ENCODE data around the gene MESP1. TPM values are rescaled to one million over a fixed set of nuclear protein-coding genes. Genes with fewer than 3 reads are reported as not detected.
"Not testable (repeated sequence)": the region's sequence is repeated elsewhere in the genome, so short reads cannot be mapped to it uniquely, and the experiment has no call there.

Gene MESP1
- total and polyA plus RNA-seq, 3 donors from 2014 or later: 2.5 to 6.0 (median 5.7) TPM

DNA sequence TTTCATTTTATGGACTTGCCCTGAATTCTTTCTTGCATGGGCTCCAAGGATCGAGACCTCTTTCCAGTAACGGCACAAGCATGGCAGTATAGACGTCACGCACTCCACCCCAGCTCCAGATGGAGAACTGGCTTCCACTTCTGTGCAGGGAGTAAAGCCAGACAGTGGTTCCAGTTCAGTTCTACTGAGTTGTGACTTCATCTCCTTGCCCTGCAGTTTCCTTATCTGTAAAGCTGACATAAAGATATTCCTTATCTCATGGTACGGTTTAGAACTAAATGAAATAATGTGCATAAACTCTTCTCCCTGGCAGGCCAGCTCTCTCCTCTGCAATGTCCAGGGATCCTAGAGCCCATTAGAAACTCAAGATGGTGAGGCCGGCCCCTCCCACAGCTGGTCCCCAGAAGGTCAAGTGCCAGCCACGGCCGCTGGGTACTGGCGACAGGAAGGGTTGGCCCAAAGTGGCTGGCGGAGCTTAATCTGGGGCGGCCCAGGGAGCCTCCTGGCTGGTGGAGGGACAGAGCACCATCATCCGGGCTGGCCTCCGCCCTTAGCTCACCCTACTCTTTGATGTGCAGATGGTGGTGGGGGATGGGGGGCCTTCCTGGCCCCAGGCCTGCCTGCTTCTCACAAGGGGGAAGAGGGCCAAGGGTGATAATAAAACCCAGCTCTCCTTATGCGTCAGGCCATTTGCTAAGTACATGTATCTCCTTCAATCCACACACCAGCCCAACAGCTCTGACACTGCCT, 32.2 kb upstream of the MESP1 start:
- no peak for TF ChIP-seq POLR2A (IDR thresholded peaks at IDR 0.05)
- TF ChIP-seq, protein P1, sequence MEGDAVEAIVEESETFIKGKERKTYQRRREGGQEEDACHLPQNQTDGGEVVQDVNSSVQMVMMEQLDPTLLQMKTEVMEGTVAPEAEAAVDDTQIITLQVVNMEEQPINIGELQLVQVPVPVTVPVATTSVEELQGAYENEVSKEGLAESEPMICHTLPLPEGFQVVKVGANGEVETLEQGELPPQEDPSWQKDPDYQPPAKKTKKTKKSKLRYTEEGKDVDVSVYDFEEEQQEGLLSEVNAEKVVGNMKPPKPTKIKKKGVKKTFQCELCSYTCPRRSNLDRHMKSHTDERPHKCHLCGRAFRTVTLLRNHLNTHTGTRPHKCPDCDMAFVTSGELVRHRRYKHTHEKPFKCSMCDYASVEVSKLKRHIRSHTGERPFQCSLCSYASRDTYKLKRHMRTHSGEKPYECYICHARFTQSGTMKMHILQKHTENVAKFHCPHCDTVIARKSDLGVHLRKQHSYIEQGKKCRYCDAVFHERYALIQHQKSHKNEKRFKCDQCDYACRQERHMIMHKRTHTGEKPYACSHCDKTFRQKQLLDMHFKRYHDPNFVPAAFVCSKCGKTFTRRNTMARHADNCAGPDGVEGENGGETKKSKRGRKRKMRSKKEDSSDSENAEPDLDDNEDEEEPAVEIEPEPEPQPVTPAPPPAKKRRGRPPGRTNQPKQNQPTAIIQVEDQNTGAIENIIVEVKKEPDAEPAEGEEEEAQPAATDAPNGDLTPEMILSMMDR (IDR thresholded peaks at IDR 0.05): no peak
- DNase-seq: no peak
- no peaks in the 10 kb centered on the region for H3K9me3 ChIP-seq
- intact Hi-C loops (cut with DNase I; ENCODE audit: low total_unique reads): no loop called here
- no peaks in the 10 kb centered on the region for H3K4me1 ChIP-seq
- H3K27me3 ChIP-seq: no peaks in the 10 kb centered on the region
- 69 to 77% methylated on average over 11 to 14 of the region's 14 CpGs for WGBS, 2 donors
- no peaks in the 10 kb centered on the region for H3K36me3 ChIP-seq (ENCODE audit: low read depth, missing control alignments)
- no peak overlapping the region for H3K4me3 ChIP-seq
- no peak overlapping the region for H3K27ac ChIP-seq

DNA sequence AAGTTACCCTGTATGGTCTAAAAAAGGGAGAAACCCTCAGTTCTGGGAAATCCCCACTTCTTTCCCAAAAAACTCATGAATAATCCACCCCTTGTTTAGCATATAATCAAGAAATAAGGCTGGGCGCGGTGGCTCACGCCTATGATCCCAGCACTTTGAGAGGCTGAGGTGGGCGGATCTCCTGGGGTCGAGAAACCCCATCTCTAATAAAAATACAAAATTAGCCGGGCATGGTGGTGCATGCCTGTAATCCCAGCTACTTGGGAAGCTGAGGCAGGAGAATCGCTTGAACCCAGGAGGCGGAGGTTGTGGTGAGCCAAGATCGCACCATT, 31.5 kb upstream of the MESP1 start:
- H3K9me3 ChIP-seq; DNase-seq; H3K27me3 ChIP-seq; H3K27ac ChIP-seq; H3K36me3 ChIP-seq (ENCODE audit: low read depth, missing control alignments); intact Hi-C loops (cut with DNase I; ENCODE audit: low total_unique reads); H3K4me1 ChIP-seq; H3K4me3 ChIP-seq: not testable (repeated sequence)
- 94% methylated on average over 9 of the region's 9 CpGs for WGBS, 2 donors

DNA sequence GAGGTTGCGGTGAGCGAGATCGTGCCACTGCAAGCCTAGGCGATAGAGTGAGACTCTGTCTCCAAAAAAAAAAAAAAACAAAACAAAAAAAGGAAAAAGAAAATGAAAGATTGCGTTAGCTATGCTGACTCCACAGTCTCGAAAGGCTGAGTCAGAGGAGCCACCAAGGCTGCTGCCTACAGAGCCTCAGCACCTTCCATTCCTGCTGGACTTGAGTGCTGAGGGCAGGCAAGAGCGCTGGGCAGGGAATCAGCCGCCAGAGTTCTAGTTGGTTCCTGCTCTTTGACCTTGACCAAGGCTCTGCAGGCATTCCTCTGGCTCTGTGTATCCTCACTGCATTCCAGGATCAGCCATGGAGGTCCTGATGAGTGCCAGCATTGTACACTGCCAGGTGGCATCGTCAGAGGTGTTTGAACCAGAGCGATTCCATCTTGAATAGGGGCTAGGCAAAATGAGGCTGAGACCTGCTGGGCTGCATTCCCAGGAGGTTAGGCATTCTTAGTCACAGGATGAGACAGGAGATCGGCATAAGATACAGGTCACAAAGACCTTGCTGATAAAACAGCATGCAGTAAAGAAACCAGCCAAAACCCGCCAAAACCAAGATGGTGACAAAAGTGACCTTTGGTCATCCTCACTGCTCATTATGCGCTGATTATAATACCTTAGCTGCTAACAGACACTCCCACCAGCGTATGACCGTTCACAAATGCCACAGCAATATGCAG, 31.0 kb upstream of the MESP1 start:
- TF ChIP-seq, protein P1 (IDR thresholded peaks at IDR 0.05): no peak
- TF ChIP-seq POLR2A (IDR thresholded peaks at IDR 0.05): no peak
- DNase-seq: peak; percentile 25
- intact Hi-C loops (cut with DNase I; ENCODE audit: low total_unique reads): no loop called here

DNA sequence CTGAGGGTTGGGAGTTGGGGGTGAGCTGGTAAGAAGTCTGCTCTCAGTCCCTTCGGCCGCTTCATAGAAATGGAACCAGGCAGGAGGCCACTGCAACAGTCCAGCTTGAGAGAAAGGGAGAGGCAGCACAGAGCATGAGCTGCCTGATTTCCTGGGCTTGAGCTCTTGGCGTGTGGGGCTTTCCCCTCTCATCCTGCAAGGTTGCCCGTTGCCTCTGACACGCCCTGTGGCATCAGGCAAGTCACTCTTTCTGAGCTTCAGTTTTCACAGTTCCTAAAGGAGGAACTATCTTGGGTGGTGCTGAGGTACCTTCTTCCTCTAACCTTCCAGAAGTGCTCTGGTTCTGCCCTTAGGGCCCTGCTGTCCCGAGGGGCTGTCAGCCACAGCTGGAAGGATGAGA, 30.0 kb upstream of the MESP1 start:
- H3K4me1 ChIP-seq: peaks cover 3% of the 10 kb centered on the region
- intact Hi-C loops (cut with DNase I; ENCODE audit: low total_unique reads): no loop called here
- H3K9me3 ChIP-seq: no peaks in the 10 kb centered on the region
- TF ChIP-seq POLR2A (IDR thresholded peaks at IDR 0.05): no peak
- TF ChIP-seq, protein P1 (IDR thresholded peaks at IDR 0.05): no peak
- no peaks in the 10 kb centered on the region for H3K36me3 ChIP-seq (ENCODE audit: low read depth, missing control alignments)
- WGBS, 2 donors: 83% methylated on average over 3 to 6 of the region's 6 CpGs
- H3K27me3 ChIP-seq: no peaks in the 10 kb centered on the region
- H3K27ac ChIP-seq: no peak overlapping the region
- no peak for DNase-seq
- H3K4me3 ChIP-seq: no peak overlapping the region

More for the DNA sequence above, 31.0 kb upstream of the MESP1 start:
- no peaks in the 10 kb centered on the region for H3K4me1 ChIP-seq
- no peaks in the 10 kb centered on the region for H3K36me3 ChIP-seq (ENCODE audit: low read depth, missing control alignments)
- no peak overlapping the region for H3K27ac ChIP-seq
- H3K4me3 ChIP-seq: no peak overlapping the region
- 73 to 84% methylated on average over 15 of the region's 15 CpGs for WGBS, 2 donors
- no peaks in the 10 kb centered on the region for H3K9me3 ChIP-seq
- H3K27me3 ChIP-seq: no peaks in the 10 kb centered on the region

DNA sequence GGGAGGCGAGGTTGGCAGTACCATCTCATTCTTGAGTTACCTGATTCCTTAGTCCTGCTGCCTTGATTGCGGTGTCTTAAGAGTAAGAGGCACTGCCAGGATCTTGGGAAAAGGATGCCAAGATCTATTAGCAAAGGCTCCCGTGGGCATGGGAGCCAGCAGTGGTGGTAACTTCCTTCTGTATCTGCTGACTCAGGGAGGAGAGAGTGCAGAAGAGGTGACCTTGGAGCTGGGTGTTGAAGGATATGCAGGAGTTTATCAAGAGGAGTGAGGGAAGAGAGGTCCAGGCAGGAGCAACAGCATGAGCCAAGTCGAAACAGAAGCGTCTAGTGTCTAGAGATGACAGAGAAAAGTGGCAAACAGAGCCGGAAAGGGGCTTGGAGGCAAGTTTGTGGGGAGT, 29.6 kb upstream of the MESP1 start:
- Histone ChIP-seq H3K27ac (no peak overlapping the region), H3K4me1 (peaks cover 7% of the 10 kb centered on the region), H3K27me3 (no peaks in the 10 kb centered on the region), H3K36me3 (ENCODE audit: low read depth, missing control alignments) (no peaks in the 10 kb centered on the region), H3K9me3 (no peaks in the 10 kb centered on the region), H3K4me3 (no peak overlapping the region)
- intact Hi-C loops (cut with DNase I; ENCODE audit: low total_unique reads): no loop called here
- 72 to 84% methylated on average over 6 of the region's 6 CpGs for WGBS, 2 donors
- TF ChIP-seq POLR2A (IDR thresholded peaks at IDR 0.05): no peak
- TF ChIP-seq, protein P1 (IDR thresholded peaks at IDR 0.05): no peak
- DNase-seq: no peak

Data from testis (tissue), 3 donors.